Measurements from ENCODE around the gene NALF2. TPM values are rescaled to one million over a fixed set of nuclear protein-coding genes. Genes with fewer than 3 reads are reported as not detected.

NALF2 gene
- total and polyA plus RNA-seq, 8 donors = 0.65 to 1.5 (median 1.2) TPM

- no peak for FAIRE-seq
- no peaks in the 10 kb centered on the region for H3K9me3 ChIP-seq
- H3K4me3 ChIP-seq = peak overlapping the region in 2 of 4 donors; percentile 45 to 55
- no peaks in the 10 kb centered on the region for H3K36me3 ChIP-seq
- peak in 1 of 4 donors; percentile 25 for TF ChIP-seq CTCF (IDR thresholded peaks at IDR 0.05)
- intact Hi-C loops (cut with DNase I) = no loop called here
- no peaks in the 10 kb centered on the region for H3K4me1 ChIP-seq
- WGBS, 2 donors = 19 to 39% methylated on average over 14 to 15 of the region's 16 CpGs
- no peak overlapping the region for H3K27ac ChIP-seq
- ATAC-seq = peak; percentile 61 to 81 (median 69)
- peaks cover 0 to 23% (median 0%) of the 10 kb centered on the region in 4 donors for H3K27me3 ChIP-seq
- peak in 2 of 6 donors; percentile 39 to 51 for DNase-seq
These were observed 821 bp upstream of the NALF2 start for GRCh38 chrX:69503228-69503781.

- peak overlapping the region; percentile 31 to 55 (median 38) for H3K4me3 ChIP-seq
- no peaks in the 10 kb centered on the region for H3K36me3 ChIP-seq
- H3K27ac ChIP-seq = peak overlapping the region in 3 of 4 donors; percentile 22 to 48 (median 37)
- H3K9me3 ChIP-seq = no peaks in the 10 kb centered on the region
- ATAC-seq = peak in 1 of 4 donors; percentile 2
- peaks cover 0 to 11% (median 0%) of the 10 kb centered on the region in 4 donors for H3K27me3 ChIP-seq
- FAIRE-seq = no peak
- intact Hi-C loops (cut with DNase I) = no loop called here
- 1 to 33% methylated on average over 99 to 146 of the region's 146 CpGs for WGBS, 2 donors
- peak in 1 of 6 donors; percentile 68 for DNase-seq
- TF ChIP-seq CTCF (IDR thresholded peaks at IDR 0.05) = no peak
- H3K4me1 ChIP-seq = no peaks in the 10 kb centered on the region
These were observed 793 bp downstream of the NALF2 start for GRCh38 chrX:69504626-69505612.

- 48 to 61% methylated on average over 36 of the region's 36 CpGs for whole genome bisulfite sequencing, 2 donors
- intact Hi-C loops (cut with DNase I) = no loop called here
- Histone ChIP-seq H3K36me3 (no peaks in the 10 kb centered on the region), H3K27me3 (peaks cover 0 to 5% (median 0%) of the 10 kb centered on the region in 4 donors), H3K4me1 (no peaks in the 10 kb centered on the region), H3K27ac (no peak overlapping the region), H3K9me3 (no peaks in the 10 kb centered on the region), H3K4me3 (peak overlapping the region in 2 of 4 donors; percentile 45 to 55)
- FAIRE-seq = no peak
- DNase-seq = peak in 1 of 6 donors; percentile 63
- TF ChIP-seq CTCF (IDR thresholded peaks at IDR 0.05) = no peak
- no peak for ATAC-seq
These were observed 1.9 kb downstream of the NALF2 start for GRCh38 chrX:69505772-69506616.

- ATAC-seq (no peak), DNase-seq (peak in 1 of 6 donors; percentile 33), FAIRE-seq (no peak)
- intact Hi-C loops (cut with DNase I) = no loop called here
- TF ChIP-seq CTCF (IDR thresholded peaks at IDR 0.05) = no peak
- Histone ChIP-seq H3K9me3 (no peaks in the 10 kb centered on the region), H3K4me3 (no peak overlapping the region), H3K27me3 (peaks cover 0 to 5% (median 0%) of the 10 kb centered on the region in 4 donors), H3K27ac (no peak overlapping the region), H3K36me3 (no peaks in the 10 kb centered on the region), H3K4me1 (no peaks in the 10 kb centered on the region)
- 68 to 82% methylated on average over 15 of the region's 15 CpGs for WGBS, 2 donors
These were observed 2.7 kb downstream of the NALF2 start for GRCh38 chrX:69506617-69507499.

Measured in pancreas (tissue), 10 donors.